Amygdala (tissue), 56 donors: ENCODE measurements around the gene CEACAM5.
"Not testable (repeated sequence)": the region's sequence is repeated elsewhere in the genome, so short reads cannot be mapped to it uniquely, and the experiment has no call there.

Experiments
- DNase-seq, 56 donors: peaks; one replicate each; lab custom pipeline; 2025; lab: John Stamatoyannopoulos, UW

The CEACAM5 gene

GRCh38 chr19:41699968-41700323 lies 8.5 kb upstream of the CEACAM5 start:
- no peak for DNase-seq

- DNase-seq: no peak
These were observed 7.8 kb upstream of the CEACAM5 start for GRCh38 chr19:41700381-41701195.

- DNase-seq: no peak
These were observed 6.9 kb upstream of the CEACAM5 start for GRCh38 chr19:41701401-41702075.

GRCh38 chr19:41702171-41702651 lies 6.2 kb upstream of the CEACAM5 start:
- DNase-seq: no peak

- no peak for DNase-seq
These were observed 4.7 kb upstream of the CEACAM5 start for GRCh38 chr19:41703602-41704293.

GRCh38 chr19:41705393-41706174 lies 2.8 kb upstream of the CEACAM5 start:
- DNase-seq: peak in 1 of 56 donors; percentile 2

GRCh38 chr19:41706741-41707501 lies 1.5 kb upstream of the CEACAM5 start:
- peak in 12 of 56 donors; percentile 0 to 38 (median 14) for DNase-seq

GRCh38 chr19:41707502-41707812 lies 969 bp upstream of the CEACAM5 start:
- DNase-seq: no peak

- DNase-seq: no peak
These were observed 505 bp upstream of the CEACAM5 start for GRCh38 chr19:41707871-41708371.

GRCh38 chr19:41709516-41709915 lies 1.1 kb downstream of the CEACAM5 start:
- DNase-seq: not testable (repeated sequence)

- DNase-seq: no peak
These were observed 1.7 kb downstream of the CEACAM5 start for GRCh38 chr19:41709951-41710645.

GRCh38 chr19:41711376-41712261 lies 3.2 kb downstream of the CEACAM5 start:
- no peak for DNase-seq

- no peak for DNase-seq
These were observed 6.2 kb downstream of the CEACAM5 start for GRCh38 chr19:41714598-41714997.

GRCh38 chr19:41718761-41719160 lies 10.3 kb downstream of the CEACAM5 start:
- no peak for DNase-seq

GRCh38 chr19:41720103-41720502 lies 11.7 kb downstream of the CEACAM5 start:
- DNase-seq: no peak

GRCh38 chr19:41726493-41726892 lies 18.1 kb downstream of the CEACAM5 start:
- no peak for DNase-seq

GRCh38 chr19:41734156-41734555 lies 25.7 kb downstream of the CEACAM5 start:
- no peak for DNase-seq

- DNase-seq: no peak
These were observed 26.2 kb downstream of the CEACAM5 start for GRCh38 chr19:41734585-41734984.
